Pancreas (tissue), 10 donors: ENCODE data around the gene MS4A6E. TPM values are rescaled to one million over a fixed set of nuclear protein-coding genes. Genes with fewer than 3 reads are reported as not detected.

Source experiments
- ATAC-seq, 4 donors: fragments of 200-7000 bp; cut with Tn5 transposase; one replicate each; pipeline versions ENCODE4 v1.8.0 to v1.9.1; 2020; ENCODE audit warnings: mild to moderate bottlenecking in 4 of 4, moderate library complexity in 4 of 4
- DNase-seq, 6 donors: peaks; one replicate each; pipeline ENCODE4 v3.0.0-alpha.2; 2020
- FAIRE-seq: peaks from 2 replicates; lab custom pipeline; 2012; peaks lifted over from hg19 to GRCh38; lab: Jason Lieb, UNC
- H3K27ac ChIP-seq, 4 donors: fragments of 200-600 bp; sonication (generic); 1 replicate in 3 of 4; 2 replicates in 1 of 4; pipeline versions ENCODE4 v1.5.0 to v1.8.0; 2020
- H3K27me3 ChIP-seq, 4 donors: fragments of 200-600 bp; one replicate each; pipeline ENCODE4 v1.8.0; 2021
- H3K36me3 ChIP-seq, 3 donors: fragments of 200-600 bp; sonication (generic) in 1 of 3; one replicate each; pipeline versions ENCODE4 v1.5.0 to v1.8.0; 2020 to 2021
- H3K4me1 ChIP-seq, 3 donors: fragments of 200-600 bp; one replicate each; pipeline ENCODE4 v1.8.0; 2021
- H3K4me3 ChIP-seq, 4 donors: fragments of 200-600 bp; sonication (generic) in 2 of 4; one replicate each; pipeline versions ENCODE4 v1.5.0 to v1.8.0; 2020 to 2021
- H3K9me3 ChIP-seq, 4 donors: fragments of 200-600 bp; one replicate each; pipeline ENCODE4 v1.8.0; 2021
- WGBS, 2 donors: extraction: QIAGEN DNeasy Blood & Tissue Kit; methylation state at CpG; one replicate each; pipeline ENCODE4 v1.1.7; 2013; 5-methylcytosine and 5-hydroxymethylcytosine counted together
- intact Hi-C, 3 donors: fragments of 100-400 bp; cut with DNase I; formaldehyde crosslinking; loops; one replicate each; pipeline versions ENCODE4 v1.11.1 to v1.14.2; 2022
- polyA plus RNA-seq, 2 donors: library from polyadenylated mRNA; stranded (reverse); fragments of 200-250 nt; gene quantifications; one replicate each; pipeline ENCODE4 v1.2.3, GENCODE V29; 2013
- total RNA-seq, 6 donors: library from RNA; stranded (reverse); fragmentation: NEBNext Ultra II Directional in 4 of 6; extraction: Animal tissue kit (Norgen Biotek cat#: 25700) in 4 of 6; gene quantifications; one replicate each; pipeline versions ENCODE4 v1.2.1 to v1.2.4, GENCODE V29; 2021 to 2023
- TF ChIP-seq, protein P1 (sequence below), 4 donors: fragments of 200-600 bp; sonication (generic) in 3 of 4; IDR thresholded peaks; one replicate each; pipeline versions ENCODE4 v1.5.0 to v1.8.0; 2021; ENCODE audit warnings: antibody characterized with exemption in 4 of 4
- donor health status: healthy with polysubstance abuse.
- donor health status: DM: no; HTN: no; CAD: no; lungs with moderate emphysema.
- donor health status: DM: no; HTN: no; CAD: no.
- donor health status: control.
- donor health status: control.
- donor health status: Bipolar disorder and iron deficiency.
- donor health status: DM: yes; HTN: yes; CAD: no.
- donor health status: DM: no; HTN: no; CAD: no.
- donor health status: DM: no; HTN: no; CAD: no.
- donor health status: DM: yes; HTN: yes; CAD: no.

Gene MS4A6E
- total and polyA plus RNA-seq, 8 donors, result not detected

DNA sequence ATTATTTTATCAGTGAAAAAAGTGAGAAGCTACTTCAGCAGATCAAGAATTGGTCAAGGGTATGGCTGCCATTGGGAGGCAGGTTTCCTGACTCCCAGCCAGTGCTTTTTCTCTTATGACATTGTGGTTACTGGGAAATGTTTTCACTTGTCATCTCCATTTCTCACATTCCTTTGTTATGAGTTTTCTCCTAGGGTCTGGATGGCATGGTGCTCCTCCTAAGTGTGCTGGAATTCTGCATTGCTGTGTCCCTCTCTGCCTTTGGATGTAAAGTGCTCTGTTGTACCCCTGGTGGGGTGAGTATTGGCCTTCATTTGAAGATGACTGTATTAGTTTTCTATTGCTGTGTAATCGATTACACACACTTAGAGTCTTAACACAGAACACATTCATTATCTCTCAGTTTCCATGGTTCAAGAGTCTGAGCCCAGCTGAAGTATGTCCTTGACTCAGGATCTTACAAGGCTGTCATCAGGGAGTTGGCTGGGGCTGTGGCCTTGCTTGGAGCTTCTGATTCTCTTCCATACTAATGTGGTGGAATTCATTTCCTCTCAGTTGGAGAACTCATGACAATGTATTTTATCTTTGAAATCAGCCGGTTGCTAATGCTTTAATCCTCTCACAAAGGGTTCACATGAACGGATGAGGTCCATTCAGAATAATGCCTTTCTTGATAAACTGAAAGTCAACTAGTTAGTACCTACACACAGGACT is 21.0 kb upstream of the MS4A6E start:
- Histone ChIP-seq H3K27me3 (no peaks in the 10 kb centered on the region), H3K9me3 (no peaks in the 10 kb centered on the region), H3K27ac (no peak overlapping the region), H3K4me1 (no peaks in the 10 kb centered on the region), H3K4me3 (no peak overlapping the region), H3K36me3 (no peaks in the 10 kb centered on the region)
- DNase-seq, result no peak
- no peak for FAIRE-seq
- 53 to 64% methylated on average over 3 of the region's 3 CpGs for WGBS, 2 donors
- intact Hi-C loops, result no loop called here
- ATAC-seq, result no peak
- TF ChIP-seq, protein P1, sequence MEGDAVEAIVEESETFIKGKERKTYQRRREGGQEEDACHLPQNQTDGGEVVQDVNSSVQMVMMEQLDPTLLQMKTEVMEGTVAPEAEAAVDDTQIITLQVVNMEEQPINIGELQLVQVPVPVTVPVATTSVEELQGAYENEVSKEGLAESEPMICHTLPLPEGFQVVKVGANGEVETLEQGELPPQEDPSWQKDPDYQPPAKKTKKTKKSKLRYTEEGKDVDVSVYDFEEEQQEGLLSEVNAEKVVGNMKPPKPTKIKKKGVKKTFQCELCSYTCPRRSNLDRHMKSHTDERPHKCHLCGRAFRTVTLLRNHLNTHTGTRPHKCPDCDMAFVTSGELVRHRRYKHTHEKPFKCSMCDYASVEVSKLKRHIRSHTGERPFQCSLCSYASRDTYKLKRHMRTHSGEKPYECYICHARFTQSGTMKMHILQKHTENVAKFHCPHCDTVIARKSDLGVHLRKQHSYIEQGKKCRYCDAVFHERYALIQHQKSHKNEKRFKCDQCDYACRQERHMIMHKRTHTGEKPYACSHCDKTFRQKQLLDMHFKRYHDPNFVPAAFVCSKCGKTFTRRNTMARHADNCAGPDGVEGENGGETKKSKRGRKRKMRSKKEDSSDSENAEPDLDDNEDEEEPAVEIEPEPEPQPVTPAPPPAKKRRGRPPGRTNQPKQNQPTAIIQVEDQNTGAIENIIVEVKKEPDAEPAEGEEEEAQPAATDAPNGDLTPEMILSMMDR (IDR thresholded peaks at IDR 0.05), result no peak

DNA sequence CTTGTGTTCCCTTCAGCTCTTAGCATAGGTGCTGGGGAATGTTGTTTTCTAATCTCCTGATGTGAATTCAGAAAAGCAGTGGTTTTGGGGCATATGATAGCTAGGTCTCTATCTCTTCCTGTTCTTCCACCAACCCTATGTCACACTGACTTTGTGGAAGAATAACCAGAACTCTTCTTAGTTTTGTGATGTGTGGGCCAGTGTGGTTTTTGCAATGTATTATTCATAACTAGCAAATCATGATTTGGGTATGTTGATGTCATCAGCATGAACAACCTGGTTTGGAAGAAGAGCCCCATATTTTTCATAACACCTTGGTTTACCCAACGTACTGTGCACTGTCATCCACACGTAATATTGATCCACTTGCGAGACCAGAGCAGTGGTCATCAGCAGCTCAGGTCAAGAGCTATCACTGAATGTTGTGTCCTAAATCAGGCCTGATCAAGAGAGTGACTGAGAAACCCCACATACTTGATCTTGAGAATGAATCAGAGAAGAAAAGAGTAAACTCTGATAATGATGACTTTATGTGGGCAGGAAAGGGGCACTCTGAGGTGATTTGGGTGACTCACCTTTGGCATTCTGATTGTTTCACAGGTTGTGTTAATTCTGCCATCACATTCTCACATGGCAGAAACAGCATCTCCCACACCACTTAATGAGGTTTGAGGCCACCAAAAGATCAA is 19.4 kb upstream of the MS4A6E start:
- 67 to 71% methylated on average over 3 of the region's 3 CpGs for WGBS, 2 donors
- no peaks in the 10 kb centered on the region for H3K27me3 ChIP-seq
- no peak overlapping the region for H3K4me3 ChIP-seq
- intact Hi-C loops, result no loop called here
- DNase-seq (no peak), ATAC-seq (no peak), FAIRE-seq (no peak)
- H3K9me3 ChIP-seq, result no peaks in the 10 kb centered on the region
- H3K4me1 ChIP-seq, result no peaks in the 10 kb centered on the region
- TF ChIP-seq, protein P1 (IDR thresholded peaks at IDR 0.05), result no peak
- no peak overlapping the region for H3K27ac ChIP-seq
- H3K36me3 ChIP-seq, result no peaks in the 10 kb centered on the region

DNA sequence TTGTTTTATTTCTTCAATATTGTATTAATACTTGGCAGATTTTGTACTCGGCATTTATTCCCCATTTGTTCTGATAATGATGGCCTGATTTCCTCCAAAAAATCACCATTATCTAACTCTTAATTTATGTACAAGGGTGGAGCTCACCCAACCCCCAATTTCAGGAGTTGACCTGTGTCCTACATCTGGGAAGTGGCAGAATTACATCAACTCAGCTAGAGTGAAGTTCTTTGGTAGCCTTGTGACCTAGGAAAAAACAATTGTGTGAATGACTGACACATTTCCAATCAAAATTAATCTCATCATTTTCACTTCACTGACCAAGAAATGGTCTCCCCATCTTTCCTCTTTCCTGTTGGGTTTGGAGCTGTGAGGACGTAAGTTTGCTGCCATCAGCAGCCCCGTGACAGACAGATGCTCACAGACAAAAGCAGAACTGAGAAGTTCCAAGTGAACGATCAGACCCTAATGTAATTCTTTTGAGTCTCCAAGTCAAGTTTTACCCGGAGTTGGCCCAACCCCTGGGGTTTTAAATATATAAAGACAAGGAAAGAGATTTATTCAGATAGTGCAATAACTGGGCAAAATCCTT is 16.6 kb upstream of the MS4A6E start:
- TF ChIP-seq, protein P1 (IDR thresholded peaks at IDR 0.05), result no peak
- ATAC-seq (peak in 2 of 4 donors; percentile 47 to 80), FAIRE-seq (no peak), DNase-seq (peak in 1 of 6 donors; percentile 27)
- 47 to 59% methylated on average over 5 of the region's 5 CpGs for WGBS, 2 donors
- Histone ChIP-seq H3K9me3 (no peaks in the 10 kb centered on the region), H3K4me1 (no peaks in the 10 kb centered on the region), H3K4me3 (no peak overlapping the region), H3K27me3 (no peaks in the 10 kb centered on the region), H3K27ac (peak overlapping the region in 1 of 4 donors; percentile 41), H3K36me3 (no peaks in the 10 kb centered on the region)
- intact Hi-C loops, result no loop called here

DNA sequence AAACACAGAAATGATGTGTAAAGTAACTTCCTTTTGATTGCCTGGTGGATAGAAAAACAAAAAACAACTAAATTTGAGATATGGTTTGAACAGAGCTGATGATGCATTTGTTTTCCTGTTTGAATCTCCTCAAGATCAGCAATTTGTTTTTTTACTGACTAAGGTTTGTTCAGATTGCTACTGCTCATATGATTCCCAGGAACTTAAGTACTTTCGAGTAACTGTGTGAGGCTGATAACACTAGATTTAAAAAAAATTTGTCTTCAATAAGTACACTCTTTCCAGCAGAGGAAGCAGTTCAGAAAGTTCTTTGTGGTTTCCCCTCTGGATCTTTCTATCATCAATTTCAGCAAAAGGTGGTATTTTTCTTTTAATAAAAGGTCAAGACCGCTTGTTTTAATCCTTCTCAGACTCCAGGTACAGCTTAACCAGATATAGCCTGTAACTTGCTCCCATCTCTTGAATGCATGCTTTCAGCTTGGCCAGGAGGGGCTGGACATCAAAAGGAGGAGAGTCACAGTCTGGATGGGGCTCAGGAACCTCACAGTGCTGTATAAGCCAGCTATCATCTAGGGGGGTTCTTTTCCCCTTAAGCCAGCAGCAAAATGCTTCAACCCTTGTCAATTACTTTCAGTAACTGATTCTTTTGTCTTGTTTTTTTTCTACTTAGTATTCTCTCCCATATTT is 12.3 kb upstream of the MS4A6E start:
- Histone ChIP-seq H3K9me3 (no peaks in the 10 kb centered on the region), H3K4me1 (no peaks in the 10 kb centered on the region), H3K4me3 (no peak overlapping the region), H3K27me3 (no peaks in the 10 kb centered on the region), H3K27ac (peak overlapping the region in 1 of 4 donors; percentile 15), H3K36me3 (no peaks in the 10 kb centered on the region)
- DNase-seq (no peak), ATAC-seq (no peak), FAIRE-seq (no peak)
- intact Hi-C loops, result no loop called here
- TF ChIP-seq, protein P1 (IDR thresholded peaks at IDR 0.05), result no peak
- WGBS, 2 donors, result 36 to 39% methylated on average over 2 of the region's 2 CpGs
